ENCODE measurements around the gene LSMEM2.

LSMEM2 gene

GRCh38 chr3:50254577-50255250 lies 24.2 kb upstream of the LSMEM2 start:
- H3K27ac ChIP-seq = peak overlapping the region; percentile 100
- H3K4me1 ChIP-seq (ENCODE audit: control insufficient read depth in 1 of 2, insufficient read depth in 1 of 2, low read depth in 1 of 2, low read length in 1 of 2) = peaks cover 62% of the 10 kb centered on the region in 2 experiments
- H3K9me3 ChIP-seq = peaks cover 10% of the 10 kb centered on the region
- peaks cover 98% of the 10 kb centered on the region for H3K36me3 ChIP-seq
- no peaks in the 10 kb centered on the region for H3K27me3 ChIP-seq
- peak overlapping the region; percentile 20 to 48 for H3K4me3 ChIP-seq (ENCODE audit: low read depth in 1 of 2, low read length in 1 of 2)
- peak; percentile 55 for TF ChIP-seq CTCF (IDR thresholded peaks at IDR 0.05)

- H3K27me3 ChIP-seq = no peaks in the 10 kb centered on the region
- H3K4me3 ChIP-seq (ENCODE audit: low read depth in 1 of 2, low read length in 1 of 2) = peak overlapping the region; percentile 20 to 48
- peak overlapping the region; percentile 100 for H3K27ac ChIP-seq
- peaks cover 10% of the 10 kb centered on the region for H3K9me3 ChIP-seq
- H3K4me1 ChIP-seq (ENCODE audit: control insufficient read depth in 1 of 2, insufficient read depth in 1 of 2, low read depth in 1 of 2, low read length in 1 of 2) = peaks cover 58 to 62% of the 10 kb centered on the region in 2 experiments
- no peak for TF ChIP-seq CTCF (IDR thresholded peaks at IDR 0.05)
- H3K36me3 ChIP-seq = peaks cover 94% of the 10 kb centered on the region
Measured at GRCh38 chr3:50255251-50255615, 23.7 kb upstream of the LSMEM2 start.

GRCh38 chr3:50256978-50257890 lies 21.7 kb upstream of the LSMEM2 start:
- no peaks in the 10 kb centered on the region for H3K27me3 ChIP-seq
- peaks cover 87% of the 10 kb centered on the region for H3K36me3 ChIP-seq
- H3K27ac ChIP-seq = peak overlapping the region; percentile 100
- peaks cover 50 to 54% of the 10 kb centered on the region in 2 experiments for H3K4me1 ChIP-seq (ENCODE audit: control insufficient read depth in 1 of 2, insufficient read depth in 1 of 2, low read depth in 1 of 2, low read length in 1 of 2)
- peak; percentile 26 for TF ChIP-seq CTCF (IDR thresholded peaks at IDR 0.05)
- H3K4me3 ChIP-seq (ENCODE audit: low read depth in 1 of 2, low read length in 1 of 2) = no peak overlapping the region
- peaks cover 10% of the 10 kb centered on the region for H3K9me3 ChIP-seq

- H3K4me1 ChIP-seq (ENCODE audit: control insufficient read depth in 1 of 2, insufficient read depth in 1 of 2, low read depth in 1 of 2, low read length in 1 of 2) = peaks cover 41 to 44% of the 10 kb centered on the region in 2 experiments
- no peaks in the 10 kb centered on the region for H3K27me3 ChIP-seq
- peak overlapping the region; percentile 100 for H3K27ac ChIP-seq
- H3K4me3 ChIP-seq (ENCODE audit: low read depth in 1 of 2, low read length in 1 of 2) = no peak overlapping the region
- peaks cover 10% of the 10 kb centered on the region for H3K9me3 ChIP-seq
- peaks cover 87% of the 10 kb centered on the region for H3K36me3 ChIP-seq
- TF ChIP-seq CTCF (IDR thresholded peaks at IDR 0.05) = no peak
Measured at GRCh38 chr3:50258029-50258680, 20.7 kb upstream of the LSMEM2 start.

- peak overlapping the region; percentile 100 for H3K27ac ChIP-seq
- H3K9me3 ChIP-seq = peaks cover 10% of the 10 kb centered on the region
- H3K4me1 ChIP-seq (ENCODE audit: control insufficient read depth in 1 of 2, insufficient read depth in 1 of 2, low read depth in 1 of 2, low read length in 1 of 2) = peaks cover 33 to 36% of the 10 kb centered on the region in 2 experiments
- no peaks in the 10 kb centered on the region for H3K27me3 ChIP-seq
- H3K36me3 ChIP-seq = peaks cover 78% of the 10 kb centered on the region
- no peak overlapping the region for H3K4me3 ChIP-seq (ENCODE audit: low read depth in 1 of 2, low read length in 1 of 2)
- no peak for TF ChIP-seq CTCF (IDR thresholded peaks at IDR 0.05)
Measured at GRCh38 chr3:50258979-50259378, 19.9 kb upstream of the LSMEM2 start.

Measured in neutrophil (primary cell).